Coronary artery (tissue), 2 donors: ENCODE data around the gene FIBCD1.

ENCODE experiments used
- DNase-seq: peaks from one replicate; pipeline ENCODE4 v3.0.0-alpha.2; 2017; ENCODE audit warnings: low spot score
- H3K27ac ChIP-seq, 2 donors: fragments of 200-600 bp; sonication (generic); one replicate each; pipeline ENCODE4 v1.5.1; 2016 to 2019
- H3K4me3 ChIP-seq: fragments of 200-600 bp; sonication (generic); 2 replicates; pipeline ENCODE4 v1.5.1; 2016; ENCODE audit warnings: mild to moderate bottlenecking, moderate library complexity
- CTCF ChIP-seq: fragments of 200-600 bp; sonication (generic); IDR thresholded peaks from one replicate; pipeline ENCODE4 v1.5.1; 2019; ENCODE audit warnings: antibody characterized with exemption

FIBCD1 gene

GRCh38 chr9:130906735-130907416 lies 32.2 kb downstream of the FIBCD1 start:
- TF ChIP-seq CTCF: no peak
- Histone ChIP-seq H3K4me3 (no peak overlapping the region), H3K27ac (no peak overlapping the region)
- no peak for DNase-seq

GRCh38 chr9:130905902-130906734 lies 32.9 kb downstream of the FIBCD1 start:
- H3K27ac ChIP-seq: no peak overlapping the region
- no peak for TF ChIP-seq CTCF
- DNase-seq: no peak
- H3K4me3 ChIP-seq: no peak overlapping the region

- Histone ChIP-seq H3K4me3 (no peak overlapping the region), H3K27ac (no peak overlapping the region)
- TF ChIP-seq CTCF: no peak
- no peak for DNase-seq
Observed at GRCh38 chr9:130905125-130905901, 33.7 kb downstream of the FIBCD1 start.

GRCh38 chr9:130904070-130905044 lies 34.7 kb downstream of the FIBCD1 start:
- no peak for DNase-seq
- Histone ChIP-seq H3K4me3 (no peak overlapping the region), H3K27ac (no peak overlapping the region)
- no peak for TF ChIP-seq CTCF

- no peak for TF ChIP-seq CTCF
- Histone ChIP-seq H3K27ac (no peak overlapping the region), H3K4me3 (no peak overlapping the region)
- DNase-seq: no peak
Observed at GRCh38 chr9:130903194-130904069, 35.6 kb downstream of the FIBCD1 start.
